Left ventricle myocardium superior (tissue), 1 donor: ENCODE results near the gene TMPRSS15. TPM values are rescaled to one million over a fixed set of nuclear protein-coding genes. Genes with fewer than 3 reads are reported as not detected.

Experiments
- ATAC-seq: fragments of 200-7000 bp; cut with Tn5 transposase; one replicate; pipeline ENCODE4 v1.9.1; 2020; ENCODE audit warnings: mild to moderate bottlenecking, moderate library complexity
- DNase-seq: peaks from one replicate; pipeline ENCODE4 v3.0.0-alpha.2; 2020
- intact Hi-C: fragments of 100-400 bp; cut with micrococcal nuclease; formaldehyde crosslinking; loops from one replicate; pipeline ENCODE4 v1.11.0; 2022
- total RNA-seq: library from RNA; stranded (reverse); fragmentation: NEBNext Ultra II Directional; extraction: Animal tissue kit (Norgen Biotek cat#: 25700); gene quantifications from one replicate; pipeline ENCODE4 v1.2.1, GENCODE V29; 2021
- donor health status: DM: no; HTN: yes; CAD: no; lungs with severe emphysema.

The TMPRSS15 gene
- total RNA-seq, 1 donor from 2014 or later: not detected

DNA sequence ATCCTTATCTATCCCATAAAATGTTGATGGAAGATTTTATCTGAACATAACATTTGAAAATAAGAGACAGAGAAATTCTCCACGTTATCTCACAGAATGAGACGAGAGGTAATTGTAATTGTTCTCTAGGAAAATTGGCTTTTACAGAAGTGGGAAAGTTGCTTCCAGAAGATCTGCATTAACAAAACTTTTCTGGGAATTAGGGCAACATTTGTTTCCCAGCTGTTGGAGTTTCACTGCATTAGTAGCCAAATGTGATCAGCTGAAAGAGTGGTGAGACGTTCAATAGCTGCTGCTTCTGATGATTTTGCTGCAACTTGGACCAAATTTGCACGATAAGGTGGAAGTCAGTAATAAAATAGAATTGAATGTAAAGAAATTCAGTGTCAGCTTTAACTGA is 151.3 kb downstream of the TMPRSS15 start:
- ATAC-seq (no peak), DNase-seq (no peak)
- intact Hi-C loops: no loop called here

DNA sequence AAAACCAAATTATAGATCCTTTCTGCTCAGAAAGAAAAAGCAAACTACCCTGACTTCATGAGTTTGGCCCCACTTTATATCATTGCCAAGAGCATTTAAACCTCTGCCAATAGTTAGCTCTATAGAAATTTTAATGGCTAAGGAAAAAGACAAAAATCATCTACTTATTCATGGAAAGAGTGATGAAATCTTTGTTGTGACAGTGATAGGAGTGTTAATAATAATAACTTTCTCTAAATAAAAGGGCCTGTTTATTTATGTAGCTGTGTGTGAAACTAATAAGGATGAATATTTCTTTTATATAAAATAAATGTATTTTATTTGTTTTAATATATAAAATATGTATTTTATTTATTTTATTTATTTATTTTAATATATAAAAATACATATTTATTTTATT is 152.5 kb downstream of the TMPRSS15 start:
- ATAC-seq (no peak), DNase-seq (no peak)
- intact Hi-C loops: no loop called here

DNA sequence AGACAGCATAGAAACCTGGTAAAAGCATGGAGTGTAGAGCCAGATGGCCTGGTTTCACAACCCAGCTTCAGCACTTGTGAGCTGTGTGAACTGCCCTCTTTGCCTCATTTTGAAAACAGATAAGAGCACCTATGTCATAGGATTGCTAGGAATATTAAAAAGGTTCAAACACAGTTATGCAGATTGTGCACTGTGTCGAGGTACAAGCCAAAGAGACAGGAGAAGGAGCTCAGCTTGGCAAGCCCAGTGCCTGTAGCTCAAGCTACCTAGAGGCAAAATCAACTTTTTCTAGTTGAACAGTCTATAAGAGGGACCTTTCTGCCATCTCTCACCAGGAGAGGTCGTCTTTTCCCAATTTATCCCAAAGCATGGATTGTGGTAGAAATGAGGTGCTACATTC is 153.9 kb downstream of the TMPRSS15 start:
- DNase-seq: no peak
- no peak for ATAC-seq
- intact Hi-C loops: no loop called here

DNA sequence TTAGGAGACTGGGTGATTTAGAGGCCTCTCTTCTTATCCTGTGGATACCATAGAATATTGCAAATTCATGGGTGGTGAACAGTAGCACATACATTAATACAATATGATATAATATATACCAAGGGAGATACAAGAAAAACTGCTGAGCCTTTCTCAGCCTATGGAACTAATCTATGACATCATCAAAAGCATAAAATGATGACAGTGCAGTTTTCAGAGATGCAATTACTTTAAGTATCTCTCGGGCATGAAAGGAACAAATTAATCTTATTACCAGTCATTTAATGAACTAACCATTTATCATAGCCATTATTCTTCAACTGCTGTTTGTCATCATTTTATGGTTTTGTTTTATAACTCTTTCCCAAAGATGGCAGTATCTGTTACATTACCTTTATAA is 155.4 kb downstream of the TMPRSS15 start:
- no peak for DNase-seq
- no peak for ATAC-seq
- intact Hi-C loops: no loop called here

DNA sequence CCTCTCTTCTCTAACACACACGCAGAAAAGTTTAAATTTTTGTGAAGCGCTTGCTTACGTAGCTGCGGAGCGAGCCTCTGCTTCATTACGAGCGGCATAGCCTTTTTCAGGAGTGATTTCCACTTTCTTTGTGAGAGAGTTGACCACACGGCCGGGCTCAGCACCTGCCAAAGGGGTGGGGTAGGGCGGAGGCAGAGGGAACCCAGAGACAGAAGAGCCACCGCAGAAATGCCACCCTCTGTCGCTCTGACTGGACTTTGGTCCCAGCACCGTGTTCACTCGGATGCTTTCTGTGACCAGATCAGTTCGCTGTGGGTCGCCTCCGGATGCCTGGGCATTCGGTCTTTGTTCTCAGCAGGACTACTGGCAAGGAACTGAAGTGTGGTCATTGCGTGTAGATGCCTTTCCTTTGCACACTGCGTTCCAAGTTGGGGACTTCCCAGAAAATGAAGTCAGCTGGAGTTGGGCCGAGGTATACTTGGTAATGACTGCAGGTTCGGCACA is 158.1 kb downstream of the TMPRSS15 start:
- DNase-seq: peak; percentile 22
- intact Hi-C loops: no loop called here
- ATAC-seq: peak; percentile 18

DNA sequence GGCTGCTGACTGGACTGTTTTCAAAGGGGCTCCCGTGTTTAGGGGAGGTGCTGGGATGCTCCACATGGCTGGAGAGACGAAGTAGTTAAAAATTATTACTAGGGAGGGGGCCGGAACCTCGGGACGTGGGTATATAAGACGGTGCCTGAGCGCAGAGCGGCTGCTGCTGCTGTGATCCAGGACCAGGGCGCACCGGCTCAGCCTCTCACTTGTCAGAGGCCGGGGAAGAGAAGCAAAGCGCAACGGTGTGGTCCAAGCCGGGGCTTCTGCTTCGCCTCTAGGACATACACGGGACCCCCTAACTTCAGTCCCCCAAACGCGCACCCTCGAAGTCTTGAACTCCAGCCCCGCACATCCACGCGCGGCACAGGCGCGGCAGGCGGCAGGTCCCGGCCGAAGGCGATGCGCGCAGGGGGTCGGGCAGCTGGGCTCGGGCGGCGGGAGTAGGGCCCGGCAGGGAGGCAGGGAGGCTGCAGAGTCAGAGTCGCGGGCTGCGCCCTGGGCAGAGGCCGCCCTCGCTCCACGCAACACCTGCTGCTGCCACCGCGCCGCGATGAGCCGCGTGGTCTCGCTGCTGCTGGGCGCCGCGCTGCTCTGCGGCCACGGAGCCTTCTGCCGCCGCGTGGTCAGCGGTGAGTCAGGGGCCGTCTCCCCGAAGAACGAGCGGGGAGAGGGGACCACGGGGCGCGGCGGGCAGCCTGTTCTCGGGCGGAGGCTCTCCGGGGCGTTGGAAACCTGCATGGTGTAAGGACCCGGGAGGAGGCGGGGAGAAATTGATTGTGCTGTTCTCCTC is 158.7 kb downstream of the TMPRSS15 start, which contains the start of gene CHODL:
Gene CHODL (plus strand): TSS at position 163 of the 793 bp plus-strand sequence. CDS start 391 bp downstream, at position 554.
- intact Hi-C loops: no loop called here
- ATAC-seq: peak; percentile 12
- DNase-seq: peak; percentile 34

DNA sequence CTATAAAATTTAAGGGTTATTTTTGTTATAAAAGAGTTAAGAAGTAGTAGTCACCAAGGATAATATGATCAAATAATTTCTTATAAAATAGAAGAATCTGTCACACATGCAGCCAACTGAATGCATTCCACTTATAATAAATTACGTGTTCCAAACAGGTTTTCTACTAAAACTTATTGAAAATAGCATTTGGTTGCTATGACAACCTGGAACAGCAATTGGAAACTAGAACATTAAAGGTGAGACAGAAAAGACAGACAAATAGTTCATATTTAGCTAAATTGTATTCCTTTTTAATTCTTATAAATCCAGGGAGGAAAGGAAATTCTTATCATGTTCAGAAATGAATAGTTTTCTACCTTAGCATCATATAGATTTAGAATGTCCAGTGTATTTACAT is 168.0 kb downstream of the TMPRSS15 start:
- ATAC-seq: no peak

DNA sequence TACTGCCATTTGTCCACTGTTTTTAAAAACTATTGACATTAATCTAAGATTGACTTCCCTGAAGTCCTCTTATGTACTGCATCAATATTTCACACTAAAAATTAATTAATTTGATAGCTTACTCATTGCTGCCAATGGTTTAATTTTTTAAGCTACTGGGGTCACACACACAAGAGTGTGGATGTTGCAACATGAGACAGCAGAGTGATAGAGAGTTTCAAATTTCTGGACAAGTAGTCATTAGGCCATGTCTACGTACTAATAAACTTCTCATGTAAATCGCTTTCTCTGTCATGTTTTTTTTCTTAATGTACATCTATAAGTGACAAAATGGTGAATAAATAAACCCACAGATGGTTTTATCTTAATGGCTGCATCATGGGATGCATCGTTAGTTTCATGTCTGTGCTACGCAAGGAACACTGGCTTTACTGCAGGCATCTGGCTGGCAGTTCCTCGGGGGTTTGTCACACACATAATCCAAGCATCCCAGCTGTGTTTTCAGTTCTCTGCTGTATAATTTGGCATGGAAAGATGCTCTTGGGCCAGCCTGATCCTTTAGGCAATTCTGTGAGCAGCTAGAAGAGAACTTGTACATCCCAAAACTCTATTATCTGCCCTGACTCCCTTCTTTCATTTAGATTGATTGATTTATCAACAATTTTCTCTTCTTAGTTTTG is 175.4 kb downstream of the TMPRSS15 start:
- DNase-seq: peak; percentile 31
- peak; percentile 60 for ATAC-seq
- intact Hi-C loops: no loop called here

More for the DNA sequence above, 168.0 kb downstream of the TMPRSS15 start:
- intact Hi-C loops: no loop called here
- no peak for DNase-seq

DNA sequence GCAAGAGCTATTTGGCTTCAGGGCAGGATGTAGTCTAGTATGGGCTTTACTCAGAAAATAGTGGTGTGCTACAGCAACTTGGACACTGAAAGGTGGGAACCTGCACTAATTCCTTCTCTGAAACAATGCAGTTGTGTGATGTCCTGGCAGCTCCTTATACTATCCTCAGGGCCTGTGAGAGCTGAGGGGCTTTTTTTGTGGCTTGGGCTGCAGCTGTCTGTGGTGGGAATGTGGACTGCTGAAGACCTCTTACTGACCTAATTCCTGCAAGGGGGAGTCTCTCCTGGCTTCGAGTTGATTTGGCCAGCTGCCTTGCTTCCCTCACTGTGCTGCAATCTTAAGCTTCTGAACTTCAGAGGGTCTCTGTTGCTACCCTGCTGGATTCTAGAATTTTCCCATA is 181.2 kb downstream of the TMPRSS15 start:
- no peak for ATAC-seq
- intact Hi-C loops: no loop called here

DNA sequence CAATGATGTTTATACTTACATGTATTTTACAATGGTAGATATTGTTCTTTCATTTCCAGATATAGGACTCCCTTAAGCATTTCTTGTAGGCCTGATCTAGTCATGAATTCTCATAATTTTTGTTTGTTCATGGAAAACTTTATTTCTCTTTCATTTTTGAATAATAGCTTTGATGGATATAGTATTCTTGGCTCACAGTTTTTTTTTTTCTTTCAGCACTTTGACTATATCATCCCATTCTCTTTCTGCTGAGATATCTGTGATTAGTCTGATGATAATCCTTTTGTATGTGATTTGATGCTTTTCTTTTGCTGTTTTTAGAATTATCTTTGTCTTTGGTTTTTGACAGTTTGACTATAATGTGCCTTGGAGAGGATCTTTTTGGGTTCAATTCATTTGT is 183.1 kb downstream of the TMPRSS15 start:
- DNase-seq (no peak), ATAC-seq (no peak)
- intact Hi-C loops: no loop called here

More for the DNA sequence above, 181.2 kb downstream of the TMPRSS15 start:
- no peak for DNase-seq

Other genes with a start within 250 kb of the TMPRSS15 start
- gene CHODL, start 159.0 kb downstream of the TMPRSS15 start, total RNA-seq: 0.20 TPM